Measurements from ENCODE around the gene GPATCH1. TPM values are rescaled to one million over a fixed set of nuclear protein-coding genes. Genes with fewer than 3 reads are reported as not detected.

GPATCH1 gene
- total and polyA plus RNA-seq, 9 of the 15 experiments (the other 6 are each of a cell fraction or from before 2014, with no cell fraction given) = 3.7 to 9.7 (median 7.7) TPM

- TF ChIP-seq, protein P1, sequence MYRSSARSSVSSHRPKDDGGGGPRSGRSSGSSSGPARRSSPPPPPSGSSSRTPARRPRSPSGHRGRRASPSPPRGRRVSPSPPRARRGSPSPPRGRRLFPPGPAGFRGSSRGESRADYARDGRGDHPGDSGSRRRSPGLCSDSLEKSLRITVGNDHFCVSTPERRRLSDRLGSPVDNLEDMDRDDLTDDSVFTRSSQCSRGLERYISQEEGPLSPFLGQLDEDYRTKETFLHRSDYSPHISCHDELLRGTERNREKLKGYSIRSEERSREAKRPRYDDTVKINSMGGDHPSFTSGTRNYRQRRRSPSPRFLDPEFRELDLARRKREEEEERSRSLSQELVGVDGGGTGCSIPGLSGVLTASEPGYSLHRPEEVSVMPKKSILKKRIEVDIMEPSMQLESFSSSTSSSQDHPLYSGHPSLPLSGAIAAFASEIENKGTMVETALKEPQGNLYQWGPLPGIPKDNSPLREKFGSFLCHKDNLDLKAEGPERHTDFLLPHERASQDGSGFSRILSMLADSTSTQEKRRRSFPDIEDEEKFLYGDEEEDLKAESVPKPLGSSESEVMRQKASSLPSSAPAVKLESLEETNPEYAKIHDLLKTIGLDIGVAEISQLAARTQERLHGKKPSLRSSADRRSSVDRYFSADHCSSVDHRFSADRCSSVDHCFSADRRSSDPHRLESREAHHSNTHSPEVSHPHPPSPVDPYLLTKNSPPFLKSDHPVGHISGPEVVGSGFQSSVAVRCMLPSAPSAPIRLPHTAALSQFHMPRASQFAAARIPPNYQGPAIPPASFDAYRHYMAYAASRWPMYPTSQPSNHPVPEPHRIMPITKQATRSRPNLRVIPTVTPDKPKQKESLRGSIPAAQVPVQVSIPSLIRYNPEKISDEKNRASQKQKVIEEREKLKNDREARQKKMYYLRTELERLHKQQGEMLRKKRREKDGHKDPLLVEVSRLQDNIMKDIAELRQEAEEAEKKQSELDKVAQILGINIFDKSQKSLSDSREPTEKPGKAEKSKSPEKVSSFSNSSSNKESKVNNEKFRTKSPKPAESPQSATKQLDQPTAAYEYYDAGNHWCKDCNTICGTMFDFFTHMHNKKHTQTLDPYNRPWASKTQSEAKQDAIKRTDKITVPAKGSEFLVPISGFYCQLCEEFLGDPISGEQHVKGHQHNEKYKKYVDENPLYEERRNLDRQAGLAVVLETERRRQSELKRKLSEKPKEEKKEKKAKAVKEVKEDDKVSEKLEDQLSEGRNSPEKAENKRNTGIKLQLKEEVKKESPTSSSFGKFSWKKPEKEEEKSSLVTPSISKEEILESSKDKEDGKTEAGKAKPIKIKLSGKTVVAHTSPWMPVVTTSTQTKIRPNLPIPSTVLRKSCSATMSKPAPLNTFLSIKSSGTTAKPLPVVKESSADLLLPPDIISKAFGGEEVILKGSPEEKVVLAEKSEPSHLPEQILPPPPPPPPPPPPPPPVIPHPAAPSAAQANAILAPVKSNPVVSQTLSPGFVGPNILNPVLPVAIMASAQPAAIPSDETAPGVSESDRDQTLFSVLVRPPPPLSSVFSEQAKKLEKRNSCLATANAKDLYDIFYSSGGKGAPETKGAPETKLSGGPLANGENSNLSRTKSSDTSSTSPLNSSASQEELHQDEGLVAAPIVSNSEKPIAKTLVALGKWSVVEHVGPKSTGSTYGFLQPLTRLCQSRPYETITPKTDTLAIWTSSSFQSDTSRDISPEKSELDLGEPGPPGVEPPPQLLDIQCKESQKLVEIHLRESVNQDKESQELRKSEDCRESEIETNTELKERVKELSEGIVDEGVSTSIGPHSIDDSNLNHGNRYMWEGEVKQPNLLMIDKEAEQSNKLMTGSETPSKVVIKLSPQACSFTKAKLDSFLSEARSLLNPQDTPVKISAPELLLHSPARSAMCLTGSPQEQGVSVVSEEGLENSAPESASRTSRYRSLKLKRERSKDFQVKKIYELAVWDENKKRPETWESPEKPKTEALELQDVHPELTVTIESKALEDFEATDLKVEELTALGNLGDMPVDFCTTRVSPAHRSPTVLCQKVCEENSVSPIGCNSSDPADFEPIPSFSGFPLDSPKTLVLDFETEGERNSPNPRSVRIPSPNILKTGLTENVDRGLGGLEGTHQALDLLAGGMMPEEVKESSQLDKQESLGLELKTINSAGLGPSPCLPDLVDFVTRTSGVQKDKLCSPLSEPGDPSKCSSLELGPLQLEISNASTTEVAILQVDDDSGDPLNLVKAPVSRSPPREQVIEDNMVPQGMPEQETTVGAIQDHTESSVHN (IDR thresholded peaks at IDR 0.05; ENCODE audit: borderline replicate concordance in 1 of 2, low read depth in 1 of 2) = peak in 1 of 2 experiments; percentile 76; a peak in 2 of 4 replicates
- TF ChIP-seq, protein P2, sequence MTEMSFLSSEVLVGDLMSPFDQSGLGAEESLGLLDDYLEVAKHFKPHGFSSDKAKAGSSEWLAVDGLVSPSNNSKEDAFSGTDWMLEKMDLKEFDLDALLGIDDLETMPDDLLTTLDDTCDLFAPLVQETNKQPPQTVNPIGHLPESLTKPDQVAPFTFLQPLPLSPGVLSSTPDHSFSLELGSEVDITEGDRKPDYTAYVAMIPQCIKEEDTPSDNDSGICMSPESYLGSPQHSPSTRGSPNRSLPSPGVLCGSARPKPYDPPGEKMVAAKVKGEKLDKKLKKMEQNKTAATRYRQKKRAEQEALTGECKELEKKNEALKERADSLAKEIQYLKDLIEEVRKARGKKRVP (CRISPR knock-in tag; IDR thresholded peaks at IDR 0.05) = no peak
- TF ChIP-seq POU5F1 (IDR thresholded peaks at IDR 0.05; ENCODE audit: borderline replicate concordance, low read depth, low read length, partially characterized antibody) (no peak), HDAC6 (IDR thresholded peaks at IDR 0.05; ENCODE audit: low read depth, low read length) (no peak), TAF1 (IDR thresholded peaks at IDR 0.05; ENCODE audit: control insufficient read depth, extremely low read depth, insufficient read depth, low read length, severe bottlenecking) (no peak), ZNF561 (CRISPR knock-in tag; conservative IDR thresholded peaks at IDR 0.05) (no peak), MECOM (CRISPR knock-in tag; IDR thresholded peaks at IDR 0.05) (0 out of 2 replicates have a peak, but pooled peaks have one; percentile 25), ZNF79 (CRISPR knock-in tag; IDR thresholded peaks at IDR 0.05; ENCODE audit: low read depth) (no peak), ILK (tag; IDR thresholded peaks at IDR 0.05; ENCODE audit: borderline replicate concordance, low read depth) (no peak), SRSF9 (IDR thresholded peaks at IDR 0.05; ENCODE audit: borderline replicate concordance, low read depth, low read length) (no peak), KLF6 (CRISPR knock-in tag; IDR thresholded peaks at IDR 0.05; ENCODE audit: borderline replicate concordance) (no peak), FOSL1 (tag; conservative IDR thresholded peaks at IDR 0.05) (peak; percentile 86)
- TF ChIP-seq, protein P3, sequence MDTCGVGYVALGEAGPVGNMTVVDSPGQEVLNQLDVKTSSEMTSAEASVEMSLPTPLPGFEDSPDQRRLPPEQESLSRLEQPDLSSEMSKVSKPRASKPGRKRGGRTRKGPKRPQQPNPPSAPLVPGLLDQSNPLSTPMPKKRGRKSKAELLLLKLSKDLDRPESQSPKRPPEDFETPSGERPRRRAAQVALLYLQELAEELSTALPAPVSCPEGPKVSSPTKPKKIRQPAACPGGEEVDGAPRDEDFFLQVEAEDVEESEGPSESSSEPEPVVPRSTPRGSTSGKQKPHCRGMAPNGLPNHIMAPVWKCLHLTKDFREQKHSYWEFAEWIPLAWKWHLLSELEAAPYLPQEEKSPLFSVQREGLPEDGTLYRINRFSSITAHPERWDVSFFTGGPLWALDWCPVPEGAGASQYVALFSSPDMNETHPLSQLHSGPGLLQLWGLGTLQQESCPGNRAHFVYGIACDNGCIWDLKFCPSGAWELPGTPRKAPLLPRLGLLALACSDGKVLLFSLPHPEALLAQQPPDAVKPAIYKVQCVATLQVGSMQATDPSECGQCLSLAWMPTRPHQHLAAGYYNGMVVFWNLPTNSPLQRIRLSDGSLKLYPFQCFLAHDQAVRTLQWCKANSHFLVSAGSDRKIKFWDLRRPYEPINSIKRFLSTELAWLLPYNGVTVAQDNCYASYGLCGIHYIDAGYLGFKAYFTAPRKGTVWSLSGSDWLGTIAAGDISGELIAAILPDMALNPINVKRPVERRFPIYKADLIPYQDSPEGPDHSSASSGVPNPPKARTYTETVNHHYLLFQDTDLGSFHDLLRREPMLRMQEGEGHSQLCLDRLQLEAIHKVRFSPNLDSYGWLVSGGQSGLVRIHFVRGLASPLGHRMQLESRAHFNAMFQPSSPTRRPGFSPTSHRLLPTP (IDR thresholded peaks at IDR 0.05; ENCODE audit: borderline replicate concordance, extremely low read depth, insufficient read length) = no peak
Observed at GRCh38 chr19:33124207-33125098, 43.5 kb downstream of the GPATCH1 start (continued).

All from K562 (cell line).